NK-92 (cell line): ENCODE data around the gene NR3C2.

ENCODE experiments used
- DNase-seq: peaks from one replicate; lab custom pipeline; 2025; ENCODE audit not compliant: unreplicated experiment; lab: John Stamatoyannopoulos, UW

The NR3C2 gene

GRCh38 chr4:148373093-148373492 is 69.1 kb downstream of the NR3C2 start:
- no peak for DNase-seq

- DNase-seq = no peak
Observed at GRCh38 chr4:148369919-148370318, 72.3 kb downstream of the NR3C2 start.

- no peak for DNase-seq
Observed at GRCh38 chr4:148367756-148368155, 74.5 kb downstream of the NR3C2 start.

- no peak for DNase-seq
Observed at GRCh38 chr4:148366251-148366650, 76.0 kb downstream of the NR3C2 start.

- no peak for DNase-seq
Observed at GRCh38 chr4:148364525-148364924, 77.7 kb downstream of the NR3C2 start.

- no peak for DNase-seq
Observed at GRCh38 chr4:148359769-148360168, 82.4 kb downstream of the NR3C2 start.

- DNase-seq = no peak
Observed at GRCh38 chr4:148355442-148356123, 86.6 kb downstream of the NR3C2 start.

GRCh38 chr4:148354186-148354585 is 88.0 kb downstream of the NR3C2 start:
- DNase-seq = no peak

- DNase-seq = no peak
Observed at GRCh38 chr4:148353571-148353970, 88.6 kb downstream of the NR3C2 start.

GRCh38 chr4:148349153-148349552 is 93.1 kb downstream of the NR3C2 start:
- DNase-seq = no peak

GRCh38 chr4:148346657-148347056 is 95.6 kb downstream of the NR3C2 start:
- DNase-seq = no peak

- no peak for DNase-seq
Observed at GRCh38 chr4:148345509-148345908, 96.7 kb downstream of the NR3C2 start.

GRCh38 chr4:148344941-148345340 is 97.3 kb downstream of the NR3C2 start:
- no peak for DNase-seq

- DNase-seq = no peak
Observed at GRCh38 chr4:148344352-148344751, 97.9 kb downstream of the NR3C2 start.

GRCh38 chr4:148341980-148342800 is 100.0 kb downstream of the NR3C2 start:
- no peak for DNase-seq

- no peak for DNase-seq
Observed at GRCh38 chr4:148335133-148335532, 107.1 kb downstream of the NR3C2 start.

GRCh38 chr4:148333265-148333664 is 108.9 kb downstream of the NR3C2 start:
- no peak for DNase-seq

- no peak for DNase-seq
Observed at GRCh38 chr4:148332486-148332885, 109.7 kb downstream of the NR3C2 start.

GRCh38 chr4:148330724-148331123 is 111.5 kb downstream of the NR3C2 start:
- DNase-seq = no peak

GRCh38 chr4:148330161-148330560 is 112.1 kb downstream of the NR3C2 start:
- no peak for DNase-seq

GRCh38 chr4:148329751-148330150 is 112.5 kb downstream of the NR3C2 start:
- no peak for DNase-seq

GRCh38 chr4:148327683-148328082 is 114.5 kb downstream of the NR3C2 start:
- no peak for DNase-seq
